HG02840 (cell line): ENCODE measurements around the gene SIN3A.
"Not testable (repeated sequence)": the region's sequence is repeated elsewhere in the genome, so short reads cannot be mapped to it uniquely, and the experiment has no call there.

Experiments used
- ATAC-seq: cut with Tn5 transposase; IDR thresholded peaks from one replicate; pipeline ENCODE4 v1.9.1; 2021; ENCODE audit warnings: mild to moderate bottlenecking, moderate library complexity, moderate number of reproducible peaks; ENCODE audit not compliant: unreplicated experiment, low FRiP score

SIN3A gene

DNA sequence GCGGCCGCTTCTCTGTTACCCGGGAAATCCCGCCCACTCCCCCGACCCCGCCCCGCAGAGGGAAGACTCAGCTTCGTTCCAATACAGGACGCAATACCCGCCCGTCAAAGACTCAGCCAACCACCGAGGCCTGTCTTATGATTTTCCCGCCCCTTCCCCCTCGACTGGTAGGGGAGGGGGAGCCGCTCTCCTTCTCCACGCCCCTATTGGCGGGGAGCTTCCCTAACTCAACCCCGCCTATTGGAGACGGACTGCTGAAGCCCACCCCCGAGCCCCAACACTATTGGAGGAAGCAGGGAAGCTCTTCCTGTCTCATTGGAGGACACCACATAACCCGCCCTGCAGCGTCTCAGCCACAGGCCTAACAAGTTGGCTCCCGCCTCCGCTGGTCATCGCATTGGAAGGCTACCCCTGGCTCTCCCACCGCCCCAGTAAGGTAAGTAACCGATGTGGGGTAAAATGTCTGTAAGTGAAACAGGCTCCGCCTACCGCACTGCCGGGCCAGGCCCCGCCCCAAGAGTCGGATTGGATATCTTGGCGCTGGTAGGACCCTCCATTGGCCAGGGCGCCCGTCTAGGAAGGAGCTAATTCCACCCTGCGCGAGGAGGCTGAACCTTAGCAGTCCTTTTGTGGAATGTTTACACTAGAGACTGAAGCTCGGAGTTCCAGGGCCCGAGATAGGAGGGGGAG lies at the start of gene SIN3A:
TSS of gene SIN3A (minus strand) at position 17 of the 690 bp plus-strand sequence. CDS start 21,315 bp downstream, outside the sequence.
- ATAC-seq, result peak; percentile 39

DNA sequence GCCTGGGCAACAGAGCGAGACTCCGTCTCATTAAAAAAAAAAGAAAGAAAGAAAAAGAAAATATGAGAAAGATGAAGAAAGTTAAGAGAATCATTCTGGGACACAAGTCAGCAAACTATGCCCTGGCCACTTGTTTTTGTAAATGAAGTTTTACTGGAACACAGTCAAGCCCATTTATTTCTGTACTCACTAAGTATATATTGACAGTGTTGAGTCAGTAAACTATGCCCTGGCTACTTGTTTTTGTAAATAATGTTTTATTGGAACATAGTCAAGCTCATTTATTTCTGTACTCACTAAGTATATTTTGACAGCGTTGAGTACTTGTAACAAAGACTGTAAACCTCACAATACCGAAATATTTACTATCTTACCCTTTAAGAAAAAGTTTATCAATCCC lies 42.2 kb upstream of the SIN3A start:
- ATAC-seq, result no peak

DNA sequence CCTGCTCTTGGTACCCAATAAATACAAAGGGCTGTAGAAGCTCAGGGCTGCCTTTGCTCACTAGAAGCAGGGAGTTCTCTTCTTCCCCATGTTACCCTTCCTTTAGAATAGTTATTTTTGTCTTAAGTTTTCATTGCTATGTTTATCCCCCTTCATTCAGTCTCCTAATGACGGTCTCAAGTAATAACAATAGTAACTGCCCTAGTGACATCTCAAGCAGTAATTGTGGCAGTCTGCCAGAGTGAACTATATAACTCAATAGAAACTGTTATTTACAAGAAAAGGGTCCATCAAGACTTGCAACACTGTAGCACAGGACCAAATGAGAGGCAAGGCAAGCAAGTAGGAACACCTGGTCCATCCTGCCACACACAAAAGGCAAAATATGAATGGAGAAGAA lies 32.5 kb upstream of the SIN3A start:
- no peak for ATAC-seq

DNA sequence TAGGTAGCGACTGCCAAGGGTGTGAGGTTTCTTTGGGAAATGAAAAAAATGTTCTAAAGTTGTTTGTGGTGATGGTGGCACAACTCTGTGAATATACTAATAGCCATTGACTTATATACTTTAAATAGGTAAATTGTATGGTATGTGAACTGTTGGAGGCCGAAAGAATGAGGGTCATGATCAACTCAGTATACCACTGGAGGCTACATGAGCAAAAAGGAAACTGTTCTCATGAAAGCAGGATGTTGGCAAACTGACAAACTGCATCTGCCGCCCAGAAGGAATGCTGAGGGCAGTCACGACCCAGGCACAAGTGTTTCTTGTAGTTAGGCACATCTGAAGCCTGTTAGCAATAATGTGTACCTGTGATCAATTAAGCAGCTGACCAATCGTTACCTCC lies 32.1 kb upstream of the SIN3A start:
- ATAC-seq, result not testable (repeated sequence)

DNA sequence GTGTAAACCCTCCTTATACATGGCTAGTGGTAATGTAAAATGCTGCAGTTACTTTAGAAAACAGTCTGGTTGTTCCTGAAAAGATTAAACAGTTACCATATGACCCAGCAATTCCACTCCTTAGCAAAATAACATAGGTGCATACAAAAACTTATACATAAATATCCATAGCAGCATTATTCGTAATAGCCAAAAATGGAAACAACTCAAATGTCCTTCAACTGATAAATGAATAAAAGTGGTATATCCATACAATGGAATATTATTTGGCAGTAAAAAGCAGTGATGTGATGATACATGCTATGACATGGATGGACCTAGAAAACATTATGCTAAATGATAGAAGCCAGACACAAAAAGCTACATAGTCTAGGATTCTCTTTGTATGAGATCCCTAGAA lies 31.6 kb upstream of the SIN3A start:
- ATAC-seq, result no peak

DNA sequence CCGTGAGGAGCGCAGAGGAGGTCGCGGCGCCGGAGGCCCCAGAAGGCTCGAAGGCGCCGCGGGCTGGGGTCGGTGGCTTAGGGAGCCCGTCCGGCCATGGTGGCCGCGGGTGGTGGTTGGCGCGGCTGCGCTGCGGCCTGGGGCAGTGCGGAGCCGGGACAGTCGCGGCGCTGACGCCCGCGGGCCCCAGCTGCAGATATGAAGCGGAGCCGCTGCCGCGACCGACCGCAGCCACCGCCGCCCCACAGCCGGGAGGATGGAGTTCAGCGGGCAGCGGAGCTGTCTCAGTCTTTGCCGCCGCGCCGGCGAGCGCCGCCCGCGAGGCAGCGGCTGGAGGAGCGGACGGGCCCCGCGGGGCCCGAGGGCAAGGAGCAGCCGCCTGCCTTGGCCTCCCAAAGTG lies 29.0 kb upstream of the SIN3A start:
- not testable (repeated sequence) for ATAC-seq

DNA sequence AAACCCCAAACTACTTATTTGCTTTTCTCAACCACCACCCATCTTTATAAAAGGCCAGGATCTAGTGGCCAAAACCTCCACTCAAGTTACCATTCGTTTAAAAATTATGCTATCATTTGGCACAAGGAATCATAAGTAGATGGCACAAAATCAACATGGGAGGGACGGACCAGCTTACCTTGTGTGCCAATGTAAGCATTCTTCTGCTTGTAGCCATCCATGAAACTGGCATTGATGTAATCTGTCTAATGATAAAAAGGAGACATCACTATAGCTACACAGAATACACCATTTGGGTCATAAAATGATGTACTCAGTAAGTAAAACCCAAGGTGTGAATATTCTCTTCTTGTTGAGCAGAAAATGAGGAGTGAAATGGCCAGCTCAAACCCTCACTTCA lies 28.2 kb upstream of the SIN3A start:
- ATAC-seq, result no peak

DNA sequence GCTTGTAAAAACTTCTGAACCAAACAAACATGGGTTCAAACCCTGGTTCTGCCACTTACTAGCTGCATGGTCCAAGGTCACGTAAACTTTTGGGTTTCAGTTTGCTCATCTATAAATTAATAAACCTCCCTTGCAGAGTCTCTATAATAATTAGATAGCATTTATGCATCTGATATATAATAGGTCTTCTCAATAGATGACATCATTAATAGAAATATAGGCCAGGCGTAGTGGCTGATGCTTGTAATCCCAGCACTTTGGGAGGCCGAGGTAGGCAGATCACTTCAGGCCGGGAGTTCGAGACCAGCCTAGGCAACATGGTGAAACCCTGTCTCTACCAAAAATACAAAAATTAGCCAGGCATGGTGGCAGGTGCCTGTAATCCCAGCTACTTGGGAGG lies 25.6 kb upstream of the SIN3A start:
- ATAC-seq, result not testable (repeated sequence)

DNA sequence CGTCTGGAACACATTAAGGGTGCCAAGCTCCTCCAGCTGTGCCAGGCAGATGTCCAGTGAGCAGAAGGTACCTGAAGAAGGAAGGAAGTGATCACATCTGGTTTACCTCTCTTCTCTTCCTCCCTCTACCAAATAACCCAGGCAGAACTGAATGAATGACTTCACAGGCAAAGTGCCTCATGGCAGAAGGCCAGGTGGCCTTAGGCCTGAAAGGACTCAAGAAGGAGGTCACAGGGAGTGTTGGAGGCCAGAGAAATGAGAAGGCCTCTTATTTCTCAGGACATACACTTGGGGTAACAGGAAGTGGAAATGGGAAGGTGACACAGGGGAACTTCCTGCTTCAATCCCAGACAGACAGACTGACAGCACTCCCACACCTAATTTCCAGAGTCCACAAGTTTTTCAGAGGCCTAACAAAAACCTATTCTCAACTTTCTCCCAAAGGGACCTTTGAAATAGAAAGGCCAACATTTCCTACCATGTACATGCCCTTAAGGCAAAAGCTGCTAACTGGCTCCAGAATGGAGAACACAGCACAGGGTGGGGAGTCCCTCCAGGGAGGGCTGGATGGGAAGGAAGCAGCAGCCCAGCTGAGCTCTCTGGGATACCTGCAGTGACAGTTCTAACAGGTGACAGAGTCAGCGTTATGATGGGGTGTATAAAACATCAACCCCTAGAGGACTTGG lies 17.6 kb upstream of the SIN3A start:
- no peak for ATAC-seq

DNA sequence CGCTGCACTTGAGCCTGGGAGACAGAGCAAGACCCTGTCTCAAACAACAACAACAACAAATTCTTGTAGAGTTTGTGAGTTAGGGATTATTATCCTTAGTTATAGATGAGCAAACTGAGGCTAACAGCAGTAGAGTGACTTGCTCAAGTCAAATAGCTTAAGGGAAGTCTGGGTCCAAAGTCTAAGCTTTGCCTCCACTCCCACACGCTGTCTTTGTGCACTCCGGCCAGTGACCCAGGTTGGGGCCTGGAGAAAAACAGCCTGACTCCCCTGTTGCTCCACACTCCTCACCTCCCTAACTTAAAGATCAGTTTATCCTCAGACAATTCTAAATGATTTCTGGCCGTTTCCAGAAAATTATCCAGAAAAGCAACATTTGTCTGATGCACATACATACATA lies 9.2 kb upstream of the SIN3A start:
- no peak for ATAC-seq

DNA sequence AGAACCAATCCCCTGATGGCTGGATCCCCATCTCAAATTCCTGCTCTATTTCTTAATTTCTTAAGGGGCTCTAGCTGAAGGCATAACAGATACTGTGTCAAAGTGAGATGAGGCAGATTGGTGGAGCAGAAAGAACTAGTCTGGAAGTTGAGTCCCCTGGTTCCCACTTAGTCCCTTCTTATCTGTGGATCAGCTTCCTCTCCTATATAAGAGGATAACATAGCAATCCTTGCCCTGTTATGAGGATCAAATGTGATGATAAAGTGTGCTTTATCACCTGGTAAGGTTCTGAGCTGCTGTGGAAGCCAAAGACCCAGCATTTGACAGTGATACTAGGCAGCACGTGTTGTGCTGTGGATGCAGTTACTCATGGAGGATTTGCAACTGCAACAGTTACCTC lies 8.1 kb upstream of the SIN3A start:
- ATAC-seq, result no peak

DNA sequence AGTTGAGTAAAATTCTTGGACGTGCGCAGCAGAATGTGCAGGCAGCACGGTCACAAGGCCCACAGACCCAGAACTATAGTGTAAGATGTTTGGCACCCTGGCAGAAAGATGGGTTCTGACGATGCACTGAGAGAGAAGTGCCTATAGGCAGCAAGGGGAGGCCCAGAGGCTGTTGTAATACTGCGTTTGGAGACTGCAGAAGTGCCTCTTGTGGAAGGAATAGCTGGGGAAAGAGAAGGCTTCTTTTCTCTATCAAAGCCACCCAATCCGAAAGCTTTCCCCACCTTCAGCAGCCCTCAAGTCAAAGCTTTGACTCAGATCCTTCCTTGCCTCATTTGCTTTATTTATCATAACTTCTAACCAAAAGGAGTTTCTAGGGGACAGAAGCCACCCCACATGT lies 5.2 kb upstream of the SIN3A start:
- no peak for ATAC-seq

DNA sequence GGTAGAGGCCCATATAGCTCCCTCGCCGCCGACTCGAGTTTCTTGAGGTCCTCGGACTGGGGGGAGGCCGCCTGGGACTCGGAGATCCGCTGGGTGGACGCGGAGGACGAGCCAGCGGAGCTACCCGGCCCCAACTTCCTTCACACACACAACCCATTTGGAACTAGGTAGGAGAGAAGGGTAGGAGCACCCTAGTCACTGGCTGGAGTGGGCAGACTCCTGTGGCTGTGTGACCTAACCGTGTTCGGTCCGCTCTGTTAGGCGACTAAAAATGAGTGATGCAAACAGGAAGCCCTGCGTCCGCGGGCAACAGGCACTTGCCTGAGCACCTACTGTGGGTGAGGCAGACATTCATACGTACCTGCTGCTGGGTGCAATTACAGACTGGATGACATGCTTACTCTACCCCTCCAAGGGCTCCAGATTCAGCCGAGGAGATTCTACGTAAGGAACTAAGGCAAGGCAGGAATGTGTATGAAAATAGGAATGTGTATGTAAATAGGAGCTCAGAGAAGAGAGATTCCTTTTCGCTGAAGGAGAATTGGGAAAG lies 4.6 kb upstream of the SIN3A start:
- no peak for ATAC-seq

DNA sequence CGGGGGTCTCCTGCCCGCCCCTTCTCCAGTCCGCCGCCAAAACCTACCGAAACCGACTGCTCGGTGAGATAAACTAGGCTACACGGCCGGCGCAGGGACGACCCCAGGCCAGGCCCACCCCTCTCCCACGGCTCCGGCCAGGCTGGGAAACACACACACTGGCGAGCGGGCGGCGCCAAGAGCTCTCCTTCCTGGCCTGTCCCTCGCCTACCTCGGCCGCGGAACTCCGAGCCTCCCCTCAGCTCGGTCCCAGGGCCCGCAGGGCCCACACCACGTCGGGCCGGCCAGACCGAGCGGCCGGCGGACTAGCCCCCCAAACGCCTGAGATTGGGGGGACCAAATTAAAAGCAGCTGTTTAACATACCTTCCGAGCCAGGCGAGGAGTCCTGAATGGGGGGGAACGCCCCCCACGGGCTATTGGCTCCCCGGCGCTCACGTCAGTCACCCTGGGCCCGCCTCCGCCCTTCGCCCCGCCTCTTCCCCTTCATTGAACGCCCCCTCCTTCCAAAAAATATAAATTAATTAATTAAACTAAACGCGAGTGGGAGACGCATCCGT lies 4.0 kb upstream of the SIN3A start:
- ATAC-seq, result no peak

DNA sequence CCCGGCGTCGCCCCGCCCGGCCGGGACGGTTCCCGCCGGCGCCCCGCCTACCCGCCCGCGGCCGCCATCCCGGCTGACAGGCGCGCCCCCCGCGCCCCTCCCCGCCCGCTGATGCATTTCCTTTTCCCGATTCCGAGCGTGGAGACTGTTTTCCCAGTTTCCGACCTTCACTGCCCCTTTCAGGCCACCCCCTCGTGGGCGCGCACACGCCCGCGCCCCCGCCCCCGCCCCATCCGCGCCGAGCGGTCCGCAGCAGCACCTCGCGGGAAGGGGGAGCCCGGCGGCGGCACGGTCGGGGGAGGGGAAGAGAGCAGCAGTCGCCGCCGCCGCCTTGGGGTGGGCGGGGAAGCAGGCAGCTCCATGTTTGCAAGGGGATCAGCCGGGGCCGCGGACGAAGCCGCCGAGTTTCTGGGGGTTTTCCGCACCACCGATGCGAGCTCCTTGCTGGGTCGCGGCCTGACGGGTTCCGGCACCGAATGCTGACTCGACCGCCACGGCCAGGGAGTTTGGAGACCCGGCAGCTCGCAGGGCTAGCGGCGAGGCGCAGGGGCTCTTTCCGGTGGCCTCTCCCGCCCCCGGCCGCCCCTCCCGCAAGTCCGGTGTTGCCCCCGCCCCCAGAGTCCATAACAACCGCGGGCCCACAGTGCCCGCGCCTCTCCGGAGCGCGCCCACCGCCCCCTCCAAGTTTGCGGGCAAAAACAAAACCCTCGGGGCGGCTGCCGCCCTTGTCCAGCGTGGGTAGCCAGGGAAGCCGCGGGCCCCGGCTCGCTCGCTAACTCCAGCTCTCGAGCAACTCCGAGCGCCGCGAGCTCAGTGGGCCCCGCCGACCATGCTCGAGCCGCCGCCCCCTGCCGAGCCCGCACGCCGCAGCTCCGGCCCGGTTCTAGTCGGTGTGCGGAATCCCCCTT lies 3.2 kb upstream of the SIN3A start:
- no peak for ATAC-seq

DNA sequence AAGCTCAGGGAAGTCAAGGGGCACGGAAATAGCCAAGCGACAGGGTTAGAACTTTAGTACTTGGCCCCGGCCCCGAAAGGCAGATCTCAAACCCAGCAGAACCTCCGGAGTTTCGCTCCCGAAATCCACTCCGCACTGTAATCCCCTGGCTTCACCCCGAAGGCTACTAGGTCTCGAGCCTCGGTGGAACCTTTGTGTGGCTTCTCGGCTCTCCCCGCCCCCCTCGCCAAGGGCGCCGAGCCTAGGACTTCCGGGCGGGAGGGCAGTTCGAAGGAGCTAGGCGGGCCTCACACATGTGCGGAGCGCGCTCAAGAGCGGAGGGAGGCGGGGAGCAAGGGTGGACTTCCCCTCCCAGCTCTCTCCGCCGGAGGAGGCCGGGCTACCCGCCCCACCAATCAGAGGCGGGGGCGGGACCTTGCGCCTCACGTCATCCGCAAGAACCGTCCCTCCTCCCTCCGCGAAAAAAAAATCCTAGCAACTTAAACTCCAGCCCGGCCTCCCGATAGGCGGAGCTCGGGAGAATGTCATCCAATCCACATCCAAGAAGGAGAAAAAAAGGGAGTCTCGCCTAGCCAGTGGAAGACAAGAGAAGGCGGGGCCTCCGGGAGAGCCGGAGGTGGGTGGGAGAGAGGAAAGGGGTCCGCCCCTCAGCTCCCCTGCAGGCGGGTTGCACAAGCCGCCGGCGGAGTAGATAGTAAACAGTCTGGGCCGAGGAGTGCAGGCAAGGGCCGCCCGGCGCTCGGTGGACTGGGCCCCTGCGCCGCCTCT lies 2.4 kb upstream of the SIN3A start:
- ATAC-seq, result peak; percentile 36

DNA sequence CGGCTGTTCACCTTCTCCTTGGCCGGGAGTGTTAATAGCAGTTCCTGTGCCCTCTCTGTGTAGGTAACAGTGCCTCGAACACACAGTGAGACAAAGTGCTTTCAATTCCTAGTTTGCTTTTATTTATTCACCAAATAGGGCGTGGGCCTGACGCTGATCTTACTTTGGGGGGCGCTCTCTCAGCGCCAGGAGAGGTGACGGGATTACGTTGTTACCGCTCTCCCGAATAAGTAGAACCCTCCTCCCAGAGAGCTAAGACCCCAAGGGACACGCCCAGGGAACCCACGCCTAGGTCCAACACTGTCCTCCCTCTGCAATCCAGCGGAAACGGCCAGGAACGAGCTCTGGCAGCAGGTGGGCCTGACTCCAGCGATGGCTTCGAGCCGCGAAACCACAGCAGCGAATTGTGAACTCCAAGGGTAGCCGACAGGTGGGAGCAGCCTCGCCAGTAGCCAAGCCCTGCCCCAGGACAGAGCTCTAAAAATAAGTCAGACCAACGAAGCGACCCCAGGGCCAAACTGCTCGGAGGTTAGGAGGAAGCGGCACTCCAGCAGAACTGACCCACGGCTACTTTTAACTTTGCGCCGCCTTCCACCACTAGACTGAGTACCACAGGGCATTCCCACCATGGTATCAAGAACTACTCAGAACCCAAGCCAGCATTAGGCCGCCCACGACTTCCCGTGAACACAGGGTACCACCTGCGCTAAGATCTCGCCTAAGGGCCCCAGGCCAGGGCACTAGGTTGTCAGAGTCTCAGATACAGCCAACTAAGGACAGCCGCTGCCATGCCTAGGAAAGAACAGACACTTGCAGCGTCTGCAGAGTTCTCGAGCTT lies 1.6 kb upstream of the SIN3A start:
- ATAC-seq, result no peak

DNA sequence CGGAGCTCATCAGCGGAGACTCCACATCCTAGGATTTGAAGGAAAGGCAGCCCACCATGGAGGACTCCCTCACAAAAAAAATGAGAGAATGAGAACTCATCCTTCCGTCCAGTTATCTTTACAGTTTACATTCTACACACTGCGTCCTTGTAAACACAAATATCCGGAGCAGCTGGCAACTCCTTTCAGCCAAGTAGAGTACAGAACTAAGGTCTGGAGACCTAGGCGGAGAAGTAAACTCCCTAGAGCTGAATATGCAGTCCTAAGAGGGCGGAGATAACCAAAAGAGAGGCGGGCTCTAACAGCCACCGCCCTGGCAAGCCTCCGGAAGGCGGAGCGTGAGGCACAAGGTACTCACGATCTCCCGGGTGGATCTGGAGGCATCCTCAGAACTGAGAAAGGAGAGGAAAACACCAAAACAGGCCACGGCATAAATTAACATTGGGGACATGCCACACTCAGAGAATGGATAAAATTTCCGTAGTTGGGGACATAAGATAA lies 924 bp upstream of the SIN3A start:
- ATAC-seq, result no peak

DNA sequence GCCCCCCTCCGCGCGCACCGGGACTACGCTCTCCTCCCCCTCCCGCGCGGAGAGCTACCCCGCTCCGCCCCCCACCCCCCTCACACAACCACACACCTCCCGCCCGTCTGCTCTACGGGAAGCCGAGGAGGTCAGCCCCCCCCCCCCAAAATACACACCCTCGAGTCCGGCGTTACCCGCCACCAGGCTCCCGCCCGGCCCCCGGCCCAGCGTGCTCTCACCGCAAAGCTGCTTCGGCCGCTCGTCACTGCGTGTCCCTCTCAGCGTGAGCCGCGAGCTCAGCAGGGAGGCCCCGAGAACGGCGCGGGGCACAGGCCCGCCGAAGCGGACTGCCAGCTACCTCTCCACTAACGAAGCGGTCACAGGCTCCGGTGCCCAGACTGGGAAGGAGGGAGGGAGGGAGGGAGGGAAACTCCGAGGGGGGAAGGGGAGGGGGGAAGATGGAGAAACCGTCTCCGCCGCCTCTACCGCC lies 252 bp downstream of the SIN3A start:
- ATAC-seq, result no peak
